ENCODE results near the gene HVCN1.
"Not testable (repeated sequence)": the region's sequence is repeated elsewhere in the genome, so short reads cannot be mapped to it uniquely, and the experiment has no call there.

The HVCN1 gene, protein sequence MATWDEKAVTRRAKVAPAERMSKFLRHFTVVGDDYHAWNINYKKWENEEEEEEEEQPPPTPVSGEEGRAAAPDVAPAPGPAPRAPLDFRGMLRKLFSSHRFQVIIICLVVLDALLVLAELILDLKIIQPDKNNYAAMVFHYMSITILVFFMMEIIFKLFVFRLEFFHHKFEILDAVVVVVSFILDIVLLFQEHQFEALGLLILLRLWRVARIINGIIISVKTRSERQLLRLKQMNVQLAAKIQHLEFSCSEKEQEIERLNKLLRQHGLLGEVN

DNA sequence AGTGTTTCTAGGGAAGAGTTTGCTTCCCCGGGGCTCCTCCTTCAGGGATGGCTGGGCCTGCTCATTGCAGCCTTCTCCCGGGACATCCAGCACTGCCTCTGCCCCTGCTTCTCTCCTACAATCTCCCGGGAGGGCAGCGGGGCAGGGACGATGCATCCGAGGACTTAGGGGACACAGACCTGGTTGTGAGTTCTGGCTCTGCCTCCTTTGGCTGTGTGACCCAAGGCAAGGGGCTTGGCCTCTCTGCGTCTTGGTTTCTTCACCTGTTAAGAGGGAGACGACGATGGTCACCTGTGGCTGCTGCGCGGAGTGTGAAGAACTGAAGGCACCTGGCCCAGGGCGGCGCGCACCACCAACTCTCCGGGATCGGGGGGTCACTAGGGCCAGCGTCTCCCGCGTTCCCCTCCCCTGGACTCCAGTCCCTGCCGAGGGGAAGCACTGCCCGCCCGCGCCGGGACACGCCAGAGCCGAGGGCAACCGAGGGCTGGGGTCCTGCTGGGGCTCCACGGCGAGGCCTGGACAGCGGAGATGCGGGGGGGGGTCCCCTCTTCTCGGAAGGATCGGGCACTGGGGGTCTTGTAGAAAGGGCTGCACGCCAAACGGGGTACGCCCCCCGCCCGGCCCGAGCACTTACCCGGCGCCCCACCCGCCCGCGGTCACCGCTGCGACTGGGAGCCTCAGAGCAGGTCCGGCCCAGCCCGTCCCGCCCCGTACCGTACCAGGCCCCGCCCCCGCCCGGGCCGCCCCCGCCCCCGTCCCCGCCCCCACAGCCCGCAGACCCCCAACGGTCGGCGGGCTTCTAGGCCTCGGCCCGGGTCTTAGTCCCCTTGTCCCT, at the start of gene HVCN1:
TSS of gene HVCN1 (minus strand) at position 670 of the 835 bp plus-strand sequence. CDS start 5,870 bp downstream, outside the sequence.
- TF ChIP-seq, protein P1, sequence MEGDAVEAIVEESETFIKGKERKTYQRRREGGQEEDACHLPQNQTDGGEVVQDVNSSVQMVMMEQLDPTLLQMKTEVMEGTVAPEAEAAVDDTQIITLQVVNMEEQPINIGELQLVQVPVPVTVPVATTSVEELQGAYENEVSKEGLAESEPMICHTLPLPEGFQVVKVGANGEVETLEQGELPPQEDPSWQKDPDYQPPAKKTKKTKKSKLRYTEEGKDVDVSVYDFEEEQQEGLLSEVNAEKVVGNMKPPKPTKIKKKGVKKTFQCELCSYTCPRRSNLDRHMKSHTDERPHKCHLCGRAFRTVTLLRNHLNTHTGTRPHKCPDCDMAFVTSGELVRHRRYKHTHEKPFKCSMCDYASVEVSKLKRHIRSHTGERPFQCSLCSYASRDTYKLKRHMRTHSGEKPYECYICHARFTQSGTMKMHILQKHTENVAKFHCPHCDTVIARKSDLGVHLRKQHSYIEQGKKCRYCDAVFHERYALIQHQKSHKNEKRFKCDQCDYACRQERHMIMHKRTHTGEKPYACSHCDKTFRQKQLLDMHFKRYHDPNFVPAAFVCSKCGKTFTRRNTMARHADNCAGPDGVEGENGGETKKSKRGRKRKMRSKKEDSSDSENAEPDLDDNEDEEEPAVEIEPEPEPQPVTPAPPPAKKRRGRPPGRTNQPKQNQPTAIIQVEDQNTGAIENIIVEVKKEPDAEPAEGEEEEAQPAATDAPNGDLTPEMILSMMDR (IDR thresholded peaks at IDR 0.05; ENCODE audit: low read depth, low read length): no peak
- no peak for DNase-seq (ENCODE audit: extremely low read depth, low read depth)

DNA sequence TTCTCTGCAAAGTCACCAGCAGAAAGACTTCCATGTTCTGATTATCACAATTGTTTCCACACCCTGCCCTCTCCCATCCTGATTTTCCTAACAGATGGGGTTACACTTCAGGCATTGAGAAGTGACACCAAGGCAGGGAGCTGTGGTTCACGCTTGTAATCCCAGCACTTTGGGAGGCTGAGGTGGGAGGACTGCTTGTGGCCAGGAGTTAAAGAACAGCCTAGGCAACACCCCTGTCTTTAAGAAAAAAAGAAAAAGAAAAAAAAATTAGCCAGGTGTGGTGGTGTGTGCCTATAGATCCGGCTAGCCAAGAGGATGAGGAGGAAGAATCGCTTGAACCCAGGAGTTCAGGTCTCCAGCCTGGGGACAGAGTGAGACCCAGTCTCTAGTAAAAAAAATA, 48.6 kb upstream of the HVCN1 start:
- TF ChIP-seq, protein P1 (IDR thresholded peaks at IDR 0.05; ENCODE audit: low read depth, low read length): no peak

DNA sequence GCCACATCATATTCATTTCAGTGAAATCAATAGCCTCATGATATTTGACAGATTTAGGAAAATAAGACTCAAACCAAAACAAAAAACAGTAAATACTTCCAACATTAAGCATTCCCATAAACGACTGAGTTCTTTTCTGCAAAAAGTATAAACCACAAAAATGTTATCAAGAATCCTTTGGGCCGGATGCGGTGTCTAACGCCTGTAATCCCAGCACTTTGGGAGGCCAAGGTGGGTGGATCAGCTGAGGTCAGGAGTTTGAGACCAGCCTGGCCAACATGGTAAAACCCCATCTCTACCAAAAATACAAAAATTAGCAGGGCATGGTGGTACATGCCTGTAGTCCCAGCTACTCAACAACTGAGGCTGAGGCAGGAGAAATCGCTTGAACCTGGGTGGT, 48.1 kb upstream of the HVCN1 start:
- DNase-seq (ENCODE audit: extremely low read depth, low read depth): not testable (repeated sequence)

More for the DNA sequence above, 48.6 kb upstream of the HVCN1 start:
- no peak for DNase-seq (ENCODE audit: extremely low read depth, low read depth)

DNA sequence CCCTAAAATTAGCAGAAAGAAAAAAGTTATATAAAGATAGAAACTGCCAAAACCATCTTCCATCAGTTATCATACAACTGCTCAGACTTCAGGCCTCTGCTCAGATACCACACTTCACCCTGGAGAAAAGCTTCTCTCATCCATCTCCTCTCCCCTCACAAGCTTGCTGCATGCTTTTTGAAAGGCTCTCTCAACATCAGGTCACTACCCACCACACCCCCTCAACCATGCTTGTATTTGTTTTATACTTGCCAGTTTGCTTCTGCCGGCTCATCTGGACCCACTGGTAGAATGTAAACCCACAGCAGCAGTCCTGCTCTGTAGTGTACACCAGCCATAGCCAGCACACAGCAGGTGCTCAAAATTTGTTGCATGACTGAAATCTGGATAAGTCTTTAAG, 45.0 kb upstream of the HVCN1 start:
- DNase-seq (ENCODE audit: extremely low read depth, low read depth): no peak
- TF ChIP-seq, protein P1 (IDR thresholded peaks at IDR 0.05; ENCODE audit: low read depth, low read length): no peak

DNA sequence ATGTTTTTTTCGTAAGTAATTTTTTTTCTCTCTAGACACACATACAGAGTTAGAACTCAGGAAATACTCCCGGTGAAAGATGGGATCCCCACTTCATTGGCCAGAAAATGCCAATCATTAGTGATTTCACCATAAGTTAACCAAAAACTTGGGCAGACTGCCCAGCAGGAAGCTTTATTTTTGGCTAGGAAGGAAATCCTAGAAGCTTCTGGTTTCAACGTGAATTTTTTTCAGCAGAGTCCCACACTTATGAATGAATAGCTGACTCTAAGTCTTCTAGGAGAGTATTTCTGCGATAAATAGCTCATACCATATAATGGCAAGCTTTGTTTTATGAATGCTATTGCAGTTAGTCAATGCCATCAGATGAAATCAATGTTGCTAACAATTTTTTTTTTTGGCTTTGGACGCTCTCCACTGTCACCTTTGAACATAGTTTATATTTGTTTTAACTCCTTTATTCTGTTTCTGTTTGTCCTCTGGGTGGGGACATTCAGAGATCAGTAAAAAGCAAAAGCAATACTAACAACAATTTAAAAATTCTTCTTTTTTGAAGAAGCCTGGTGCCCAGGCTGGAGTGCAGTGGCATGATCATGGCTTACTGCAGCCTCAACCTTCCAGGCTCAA, 44.3 kb upstream of the HVCN1 start:
- TF ChIP-seq, protein P1 (IDR thresholded peaks at IDR 0.05; ENCODE audit: low read depth, low read length): no peak
- DNase-seq (ENCODE audit: extremely low read depth, low read depth): peak; percentile 49

DNA sequence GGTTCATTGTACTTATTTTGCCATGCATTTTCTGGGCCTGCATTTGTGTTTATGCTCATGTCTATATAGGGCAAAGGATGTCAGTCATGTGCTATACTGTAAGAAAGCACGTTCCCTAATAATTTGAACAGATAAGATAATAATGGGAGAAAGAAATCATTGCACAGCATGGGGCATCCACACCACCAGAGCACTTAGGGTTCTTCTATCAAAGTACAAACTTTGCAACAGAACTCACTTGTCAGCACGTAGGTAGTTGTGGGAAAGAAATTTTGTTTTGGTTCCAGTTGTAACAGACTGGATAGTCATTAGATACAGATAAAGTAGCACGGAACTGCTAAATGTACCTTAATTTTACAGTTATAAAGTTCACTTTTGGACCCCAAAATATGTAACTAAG, 43.7 kb upstream of the HVCN1 start:
- DNase-seq (ENCODE audit: extremely low read depth, low read depth): no peak
- TF ChIP-seq, protein P1 (IDR thresholded peaks at IDR 0.05; ENCODE audit: low read depth, low read length): no peak

DNA sequence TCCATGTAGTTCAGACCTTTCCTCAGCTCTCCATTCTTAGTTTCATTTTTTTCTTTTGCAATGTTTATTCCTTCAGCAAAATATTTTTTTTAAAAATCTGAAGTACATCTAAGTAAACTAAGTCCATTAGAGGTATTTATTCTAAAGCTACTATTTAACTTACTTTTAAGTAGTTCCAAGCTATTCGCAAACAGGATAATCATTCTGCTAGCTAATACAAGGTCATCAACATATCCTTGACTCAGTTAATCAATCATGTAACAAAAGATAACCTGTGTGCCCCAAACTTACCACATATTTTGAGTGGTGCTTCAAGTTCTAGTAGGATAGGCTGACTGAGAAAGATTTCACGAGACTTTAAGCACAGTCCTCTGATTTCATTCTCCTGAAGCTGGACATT, 42.6 kb upstream of the HVCN1 start:
- DNase-seq (ENCODE audit: extremely low read depth, low read depth): no peak
- TF ChIP-seq, protein P1 (IDR thresholded peaks at IDR 0.05; ENCODE audit: low read depth, low read length): no peak
